ENCODE results near the gene ZNF518A.

- TF ChIP-seq POLR2A (IDR thresholded peaks at IDR 0.05; ENCODE audit: borderline replicate concordance, extremely low read depth, insufficient read depth, insufficient read length) (no peak), CTCF (IDR thresholded peaks at IDR 0.05 in 2 of 3, conservative IDR thresholded peaks at IDR 0.05 in 1 of 3; ENCODE audit: borderline replicate concordance in 1 of 3, insufficient read depth in 1 of 3, low read depth in 2 of 3, low read length in 2 of 3) (no peak)
Observed at GRCh38 chr10:96096958-96097357, 33.1 kb upstream of the ZNF518A start.

Measured in HCT116 (cell line).